ENCODE results near the gene P2RY11. TPM values are rescaled to one million over a fixed set of nuclear protein-coding genes. Genes with fewer than 3 reads are reported as not detected.

P2RY11 gene
- total and polyA plus RNA-seq, 2 donors = 1.8 to 9.8 TPM

- no peaks in the 10 kb centered on the region for H3K4me1 ChIP-seq (ENCODE audit: insufficient read depth)
These were observed 2.6 kb downstream of the P2RY11 start for GRCh38 chr19:10113964-10114650.

GRCh38 chr19:10114651-10115391 is 3.3 kb downstream of the P2RY11 start:
- 77% methylated on average over 26 of the region's 26 CpGs for WGBS
- Histone ChIP-seq H3K36me3 (ENCODE audit: insufficient read depth) (peaks cover 12% of the 10 kb centered on the region), H3K27ac (ENCODE audit: low read depth) (no peak overlapping the region), H3K4me1 (ENCODE audit: insufficient read depth) (no peaks in the 10 kb centered on the region), H3K4me3 (ENCODE audit: low read depth, low read length) (no peak overlapping the region)
- DNase-seq (ENCODE audit: extremely low spot score) = no peak

More at GRCh38 chr19:10113964-10114650, 2.6 kb downstream of the P2RY11 start:
- 88% methylated on average over 43 of the region's 43 CpGs for WGBS
- Histone ChIP-seq H3K4me3 (ENCODE audit: low read depth, low read length) (no peak overlapping the region), H3K36me3 (ENCODE audit: insufficient read depth) (peaks cover 16% of the 10 kb centered on the region), H3K27ac (ENCODE audit: low read depth) (no peak overlapping the region)
- DNase-seq (ENCODE audit: extremely low spot score) = no peak

- DNase-seq (ENCODE audit: extremely low spot score) = no peak
- no peaks in the 10 kb centered on the region for H3K4me1 ChIP-seq (ENCODE audit: insufficient read depth)
These were observed 4.0 kb downstream of the P2RY11 start for GRCh38 chr19:10115392-10116084.

GRCh38 chr19:10116085-10116865 is 4.8 kb downstream of the P2RY11 start:
- DNase-seq (ENCODE audit: extremely low spot score) = no peak
- 85% methylated on average over 35 of the region's 35 CpGs for WGBS
- Histone ChIP-seq H3K27ac (ENCODE audit: low read depth) (no peak overlapping the region), H3K36me3 (ENCODE audit: insufficient read depth) (peaks cover 2% of the 10 kb centered on the region), H3K4me1 (ENCODE audit: insufficient read depth) (no peaks in the 10 kb centered on the region), H3K4me3 (ENCODE audit: low read depth, low read length) (no peak overlapping the region)

More at GRCh38 chr19:10115392-10116084, 4.0 kb downstream of the P2RY11 start:
- H3K27ac ChIP-seq (ENCODE audit: low read depth) = no peak overlapping the region
- peaks cover 6% of the 10 kb centered on the region for H3K36me3 ChIP-seq (ENCODE audit: insufficient read depth)
- WGBS = 85% methylated on average over 45 of the region's 45 CpGs
- H3K4me3 ChIP-seq (ENCODE audit: low read depth, low read length) = no peak overlapping the region

- Histone ChIP-seq H3K27ac (ENCODE audit: low read depth) (no peak overlapping the region), H3K4me3 (ENCODE audit: low read depth, low read length) (no peak overlapping the region), H3K4me1 (ENCODE audit: insufficient read depth) (no peaks in the 10 kb centered on the region), H3K36me3 (ENCODE audit: insufficient read depth) (peaks cover 2% of the 10 kb centered on the region)
- WGBS = 91% methylated on average over 21 of the region's 21 CpGs
- no peak for DNase-seq (ENCODE audit: extremely low spot score)
These were observed 5.5 kb downstream of the P2RY11 start for GRCh38 chr19:10116866-10117616.

- Histone ChIP-seq H3K36me3 (ENCODE audit: insufficient read depth) (peaks cover 2% of the 10 kb centered on the region), H3K27ac (ENCODE audit: low read depth) (no peak overlapping the region), H3K4me3 (ENCODE audit: low read depth, low read length) (peak overlapping the region; percentile 89), H3K4me1 (ENCODE audit: insufficient read depth) (no peaks in the 10 kb centered on the region)
- WGBS = 49% methylated on average over 12 of the region's 12 CpGs
- DNase-seq (ENCODE audit: extremely low spot score) = no peak
These were observed 7.5 kb downstream of the P2RY11 start for GRCh38 chr19:10118960-10119359.

GRCh38 chr19:10120538-10121189 is 9.2 kb downstream of the P2RY11 start:
- H3K36me3 ChIP-seq (ENCODE audit: insufficient read depth) = peaks cover 2% of the 10 kb centered on the region
- no peak overlapping the region for H3K4me3 ChIP-seq (ENCODE audit: low read depth, low read length)
- WGBS = 59% methylated on average over 9 of the region's 9 CpGs
- no peaks in the 10 kb centered on the region for H3K4me1 ChIP-seq (ENCODE audit: insufficient read depth)
- H3K27ac ChIP-seq (ENCODE audit: low read depth) = no peak overlapping the region
- DNase-seq (ENCODE audit: extremely low spot score) = no peak

- Histone ChIP-seq H3K36me3 (ENCODE audit: insufficient read depth) (no peaks in the 10 kb centered on the region), H3K4me1 (ENCODE audit: insufficient read depth) (no peaks in the 10 kb centered on the region), H3K27ac (ENCODE audit: low read depth) (no peak overlapping the region), H3K4me3 (ENCODE audit: low read depth, low read length) (no peak overlapping the region)
- no peak for DNase-seq (ENCODE audit: extremely low spot score)
- 34% methylated on average over 6 of the region's 6 CpGs for WGBS
These were observed 10.6 kb downstream of the P2RY11 start for GRCh38 chr19:10122045-10122444.

GRCh38 chr19:10124429-10124828 is 12.9 kb downstream of the P2RY11 start:
- no peak for DNase-seq (ENCODE audit: extremely low spot score)
- no peak overlapping the region for H3K4me3 ChIP-seq (ENCODE audit: low read depth, low read length)
- 97% methylated on average over 7 of the region's 7 CpGs for WGBS
- peak overlapping the region; percentile 0 for H3K27ac ChIP-seq (ENCODE audit: low read depth)
- H3K4me1 ChIP-seq (ENCODE audit: insufficient read depth) = no peaks in the 10 kb centered on the region
- H3K36me3 ChIP-seq (ENCODE audit: insufficient read depth) = peaks cover 2% of the 10 kb centered on the region

- WGBS = 92% methylated on average over 4 of the region's 4 CpGs
- Histone ChIP-seq H3K27ac (ENCODE audit: low read depth) (no peak overlapping the region), H3K4me3 (ENCODE audit: low read depth, low read length) (no peak overlapping the region), H3K36me3 (ENCODE audit: insufficient read depth) (peaks cover 2% of the 10 kb centered on the region), H3K4me1 (ENCODE audit: insufficient read depth) (no peaks in the 10 kb centered on the region)
- no peak for DNase-seq (ENCODE audit: extremely low spot score)
These were observed 14.7 kb downstream of the P2RY11 start for GRCh38 chr19:10126213-10126639.

- peaks cover 5% of the 10 kb centered on the region for H3K36me3 ChIP-seq (ENCODE audit: insufficient read depth)
- no peaks in the 10 kb centered on the region for H3K4me1 ChIP-seq (ENCODE audit: insufficient read depth)
- no peak overlapping the region for H3K27ac ChIP-seq (ENCODE audit: low read depth)
- 89% methylated on average over 7 of the region's 7 CpGs for WGBS
- no peak overlapping the region for H3K4me3 ChIP-seq (ENCODE audit: low read depth, low read length)
- no peak for DNase-seq (ENCODE audit: extremely low spot score)
These were observed 21.4 kb downstream of the P2RY11 start for GRCh38 chr19:10132905-10133304.

- Histone ChIP-seq H3K36me3 (ENCODE audit: insufficient read depth) (peaks cover 3% of the 10 kb centered on the region), H3K4me1 (ENCODE audit: insufficient read depth) (no peaks in the 10 kb centered on the region), H3K4me3 (ENCODE audit: low read depth, low read length) (no peak overlapping the region), H3K27ac (ENCODE audit: low read depth) (no peak overlapping the region)
- no peak for DNase-seq (ENCODE audit: extremely low spot score)
- WGBS = 89% methylated on average over 11 of the region's 11 CpGs
These were observed 22.1 kb downstream of the P2RY11 start for GRCh38 chr19:10133596-10133995.
